Measurements from ENCODE around the gene COL2A1.
"Not testable (repeated sequence)": the region's sequence is repeated elsewhere in the genome, so short reads cannot be mapped to it uniquely, and the experiment has no call there.

Gene COL2A1

DNA sequence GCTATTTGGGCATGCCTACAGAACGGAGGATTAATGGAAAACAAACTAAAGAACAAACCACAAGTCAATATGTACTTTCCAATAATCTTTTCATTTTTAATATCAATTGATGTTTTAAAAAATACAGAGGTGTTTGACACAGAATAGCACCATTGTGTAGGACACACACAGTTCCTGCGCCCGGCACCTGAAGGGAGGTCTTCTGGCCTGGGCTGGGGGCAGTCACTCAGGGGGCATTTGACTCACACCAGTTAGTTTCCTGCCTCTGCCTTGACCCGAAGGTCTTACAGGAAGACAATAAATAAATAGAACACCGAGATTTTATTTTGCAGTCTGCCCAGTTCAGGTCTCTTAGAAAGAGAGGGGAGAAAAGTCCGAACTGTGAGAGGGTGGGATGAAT is 31.4 kb downstream of the COL2A1 start:
- DNase-seq, result no peak

DNA sequence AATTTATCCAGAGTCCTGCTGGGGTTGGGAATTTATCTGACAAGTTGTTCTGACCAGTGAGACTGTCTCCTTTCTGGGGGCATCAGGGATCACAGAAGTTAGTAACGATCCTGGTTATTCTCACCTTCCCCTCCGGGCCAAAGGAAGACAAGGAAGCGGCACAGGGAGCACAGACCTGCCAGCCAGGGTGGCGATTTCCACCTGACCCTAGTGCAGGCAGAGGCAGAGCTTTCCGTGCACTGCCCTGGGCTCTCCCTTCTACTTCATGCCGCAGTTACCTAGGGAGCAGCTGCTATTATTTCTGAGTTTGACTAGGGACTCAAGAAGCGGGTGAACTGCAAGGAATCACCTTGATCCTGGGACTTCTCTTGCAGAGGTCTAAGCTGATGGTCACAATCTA is 33.4 kb downstream of the COL2A1 start:
- no peak for DNase-seq

- DNase-seq, result no peak
Measured at GRCh38 chr12:47969845-47970244, 34.4 kb downstream of the COL2A1 start.

- no peak for DNase-seq
Measured at GRCh38 chr12:47967461-47968321, 36.6 kb downstream of the COL2A1 start.

DNA sequence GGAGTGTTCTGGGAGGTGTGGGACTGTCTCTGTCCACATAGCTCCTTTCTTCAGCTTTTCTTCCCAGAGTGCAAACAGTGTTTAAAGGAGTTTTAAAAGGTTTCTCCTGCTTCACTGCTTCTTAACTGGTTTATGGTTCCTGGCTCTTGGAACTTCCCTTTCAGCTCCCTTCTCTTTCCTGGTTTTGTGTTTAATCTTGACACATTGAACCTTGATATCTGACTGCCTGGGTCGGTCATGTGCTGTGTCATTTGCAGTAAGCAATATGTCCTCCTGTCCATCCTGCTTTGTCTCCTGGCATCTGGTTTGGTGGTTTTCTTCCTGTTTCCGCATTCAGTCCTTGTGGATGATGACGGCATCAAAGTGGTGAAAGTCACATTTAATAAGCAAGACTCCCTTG is 38.7 kb downstream of the COL2A1 start:
- no peak for DNase-seq

DNA sequence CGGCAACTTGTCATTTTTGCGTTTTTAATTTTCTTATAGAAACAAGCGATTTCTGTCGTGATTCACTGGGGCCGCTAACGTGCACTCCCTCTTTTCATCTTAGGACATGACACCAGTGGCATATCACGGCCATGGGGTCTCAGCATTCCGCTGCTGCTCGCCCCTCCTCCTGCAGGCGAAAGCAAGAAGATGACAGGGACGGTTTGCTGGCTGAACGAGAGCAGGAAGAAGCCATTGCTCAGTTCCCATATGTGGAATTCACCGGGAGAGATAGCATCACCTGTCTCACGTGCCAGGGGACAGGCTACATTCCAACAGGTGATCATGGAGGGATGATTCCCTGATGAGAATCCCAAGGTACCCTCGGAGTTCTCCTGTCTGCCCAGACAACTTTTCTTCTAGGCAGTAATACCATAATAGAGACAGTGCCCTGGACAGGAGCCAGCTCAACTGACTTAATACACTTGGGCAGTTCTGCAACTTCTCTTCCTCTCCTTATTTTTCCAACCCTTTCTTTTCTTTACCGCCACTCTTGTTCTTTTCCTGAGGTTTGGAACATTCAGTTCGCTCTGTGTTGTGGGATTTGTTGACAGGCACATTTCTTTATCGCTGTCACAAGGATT is 40.1 kb downstream of the COL2A1 start:
- no peak for DNase-seq

DNA sequence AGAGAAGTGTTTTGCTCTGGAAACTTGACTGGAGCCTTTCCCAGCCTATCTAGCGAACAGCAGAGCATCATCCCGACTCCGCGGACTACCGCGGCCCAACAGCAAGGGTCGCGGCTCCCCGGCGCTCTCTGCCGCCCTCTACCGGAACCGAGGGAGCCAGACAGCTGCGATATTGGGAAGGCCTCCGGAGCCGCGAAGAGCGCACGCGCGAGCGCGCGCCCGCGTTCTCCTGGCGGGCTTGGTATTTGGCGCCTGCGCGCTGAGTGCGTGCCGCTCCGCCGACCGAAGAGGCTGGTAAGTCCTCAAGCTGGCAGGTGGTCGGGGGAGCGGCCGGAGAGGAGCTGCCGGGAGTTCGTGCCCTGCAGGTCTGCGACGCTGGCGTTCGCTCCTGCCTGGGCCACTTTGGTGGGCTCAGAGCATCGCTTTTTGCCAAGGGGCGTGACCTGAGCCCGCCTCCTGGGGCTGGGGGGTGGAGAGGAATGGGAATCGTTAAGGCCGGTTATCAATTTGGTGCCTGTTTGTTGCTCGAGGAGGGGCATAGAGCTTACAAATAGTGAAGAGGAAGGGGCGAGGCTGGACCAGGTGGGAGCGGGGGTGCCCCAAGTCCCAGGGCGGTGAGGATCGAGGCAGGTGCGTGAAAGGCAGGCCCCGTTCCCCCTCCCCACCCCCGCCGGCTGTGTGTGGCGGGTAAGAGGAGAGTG is 40.8 kb downstream of the COL2A1 start, which contains the start of gene TMEM106C:
Gene TMEM106C (plus strand): TSS at position 257 of the 701 bp plus-strand sequence. CDS start 641 bp downstream, outside the sequence.
- peak; percentile 93 for DNase-seq

DNA sequence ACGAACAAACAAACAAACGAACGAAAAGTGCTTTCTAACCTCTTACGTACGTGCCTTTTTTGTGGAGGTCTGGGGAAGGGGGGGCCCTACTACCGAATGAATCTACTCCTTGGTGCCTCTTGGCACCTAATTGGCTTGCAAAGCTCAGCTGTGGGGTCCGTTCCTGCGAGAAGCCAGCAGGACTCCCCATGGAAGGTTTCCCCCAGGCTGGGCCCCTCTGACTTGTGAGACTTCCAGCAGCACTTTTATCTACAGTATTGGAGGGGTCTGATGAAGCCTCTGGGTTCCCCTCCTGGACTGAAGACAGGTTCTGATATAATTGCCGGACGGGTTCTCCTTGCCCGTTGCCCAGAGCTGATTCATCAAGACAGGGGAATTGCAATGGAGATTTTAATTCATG is 42.1 kb downstream of the COL2A1 start:
- no peak for DNase-seq

GRCh38 chr12:47957671-47958070 is 46.6 kb downstream of the COL2A1 start:
- not testable (repeated sequence) for DNase-seq

DNA sequence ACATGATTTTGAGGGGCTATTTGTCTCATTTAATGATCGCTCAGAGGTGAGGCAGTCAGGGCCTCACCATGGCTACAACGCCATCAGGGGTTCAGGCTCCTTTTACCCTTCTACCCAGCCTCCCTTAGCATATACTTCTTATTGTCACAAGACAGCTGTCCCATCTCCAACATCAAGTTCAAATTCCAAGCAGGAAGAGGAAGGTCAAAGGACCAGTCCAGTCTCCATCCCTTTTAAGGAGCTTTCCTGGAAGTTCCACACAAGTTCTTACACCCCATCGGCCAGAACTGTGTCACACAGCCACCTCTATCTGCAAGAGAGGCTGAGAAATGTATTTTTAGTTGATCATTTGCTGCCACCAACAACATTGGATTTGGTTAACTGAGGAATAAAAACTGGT is 49.2 kb downstream of the COL2A1 start:
- DNase-seq, result no peak

GRCh38 chr12:47954467-47955045 is 49.7 kb downstream of the COL2A1 start:
- DNase-seq, result no peak

GRCh38 chr12:47954058-47954457 is 50.2 kb downstream of the COL2A1 start:
- DNase-seq, result no peak

DNA sequence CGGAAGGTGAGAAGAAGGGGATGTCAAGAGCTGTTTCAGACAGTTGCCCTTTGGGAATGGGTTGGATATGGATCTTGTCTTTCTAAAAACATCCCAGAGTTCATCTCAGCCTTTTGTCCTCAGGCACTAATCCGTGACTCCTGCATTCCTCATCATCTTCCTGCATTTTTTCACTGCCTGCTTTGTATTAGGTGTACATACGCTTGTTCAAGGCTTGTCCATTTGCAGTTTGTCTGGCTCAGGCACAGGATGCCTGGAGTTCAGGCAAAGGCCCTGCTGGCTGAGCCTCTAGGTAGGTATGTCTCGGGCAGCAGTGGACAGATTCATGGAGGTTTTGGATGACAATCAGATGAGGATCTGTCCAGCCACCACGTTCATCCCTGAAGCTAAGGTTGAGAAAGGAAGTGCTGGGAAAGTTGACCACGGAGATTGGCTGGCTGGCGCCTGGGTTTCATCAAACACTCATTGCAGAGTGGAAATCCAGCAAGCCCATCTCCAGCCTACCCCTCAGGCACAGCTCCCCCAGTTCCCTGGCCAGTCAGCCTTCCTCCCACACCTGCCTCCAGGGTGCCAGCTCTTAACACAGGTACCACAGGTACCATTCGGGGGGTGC is 53.3 kb downstream of the COL2A1 start:
- no peak for DNase-seq

- DNase-seq, result peak; percentile 30
Measured at GRCh38 chr12:47949441-47950341, 54.6 kb downstream of the COL2A1 start.

GRCh38 chr12:47947341-47947740 is 56.9 kb downstream of the COL2A1 start:
- DNase-seq, result no peak

- DNase-seq, result no peak
Measured at GRCh38 chr12:47946413-47947323, 57.6 kb downstream of the COL2A1 start.

DNA sequence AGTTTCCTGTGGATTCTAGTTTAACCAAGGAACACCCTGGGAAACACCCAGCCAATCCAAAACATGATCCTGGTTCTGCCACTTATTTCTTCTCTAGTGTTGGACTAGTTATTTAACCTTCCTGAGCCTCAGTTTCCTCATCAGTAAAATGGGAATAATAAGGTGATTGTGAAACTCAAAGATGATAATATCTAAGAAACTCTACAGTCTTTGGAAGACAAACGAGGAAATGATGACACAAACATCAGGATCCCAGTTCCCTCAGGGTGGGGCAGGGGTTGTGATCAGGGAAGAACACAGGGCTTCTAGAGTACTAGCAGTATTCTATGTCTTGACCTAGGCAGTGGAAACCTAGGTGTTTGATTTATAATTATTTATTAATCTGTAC is 58.9 kb downstream of the COL2A1 start:
- no peak for DNase-seq

DNA sequence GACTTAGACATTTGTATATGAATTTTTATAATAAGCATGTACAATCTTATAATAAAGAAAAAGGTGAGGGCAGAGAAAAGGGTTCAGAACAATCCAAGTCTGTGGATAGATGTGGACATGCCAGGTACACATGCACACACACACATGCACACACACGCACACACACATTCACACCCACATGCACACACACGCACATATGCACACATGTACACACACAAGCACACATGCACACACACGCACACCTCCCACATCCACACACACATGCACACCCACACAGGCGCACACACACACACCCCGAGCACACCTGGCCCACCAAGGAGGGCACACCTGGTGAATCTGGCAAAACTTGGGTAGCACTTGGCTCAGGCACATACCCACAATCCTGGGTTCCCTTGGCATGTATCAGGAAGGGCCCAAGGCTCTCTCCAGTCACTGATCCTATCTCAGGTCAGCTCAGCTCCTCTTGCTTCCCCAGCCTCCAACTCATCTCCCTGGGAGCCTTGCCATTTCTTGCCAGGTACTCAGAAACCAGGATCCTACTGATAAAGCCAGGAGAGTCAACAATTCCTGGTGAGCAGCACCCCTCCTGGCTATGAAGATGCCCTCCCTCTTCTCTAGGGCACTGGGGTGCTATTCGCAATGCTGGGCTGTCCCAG is 59.5 kb downstream of the COL2A1 start:
- no peak for DNase-seq

DNA sequence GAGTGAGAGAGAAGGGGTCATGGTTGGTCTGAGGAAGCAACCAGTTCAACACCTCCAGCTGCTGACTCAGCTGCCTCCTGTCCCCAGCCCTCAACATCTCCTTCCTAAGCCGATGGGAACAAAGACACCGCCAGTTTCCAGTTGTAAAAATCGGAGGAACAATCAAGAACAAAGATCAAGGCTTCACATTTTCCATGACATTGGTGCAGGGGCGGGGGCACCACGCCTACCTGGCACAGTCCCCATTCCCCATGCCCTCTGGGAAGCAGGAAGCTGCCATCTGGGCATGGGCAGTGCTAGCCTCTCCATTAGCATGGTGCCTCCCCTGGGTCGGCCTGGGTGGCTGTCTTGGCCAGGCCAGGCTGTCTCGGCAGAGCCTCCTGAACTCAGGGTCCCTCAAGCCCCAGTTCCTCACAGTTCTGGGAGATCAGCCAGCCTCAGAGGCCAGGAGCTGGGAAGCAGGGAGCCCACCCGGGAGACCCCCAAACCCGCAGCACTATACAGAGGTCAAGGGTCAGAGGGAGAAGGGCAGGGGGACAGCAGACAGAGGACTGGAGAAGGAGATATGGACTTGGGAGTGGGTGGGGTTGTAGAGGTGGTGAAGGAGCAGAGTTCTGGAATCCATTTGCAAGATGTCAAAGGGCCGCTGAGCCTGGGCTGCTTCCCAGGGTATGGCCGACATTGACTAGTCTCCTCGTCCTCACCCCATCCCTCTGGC is 60.5 kb downstream of the COL2A1 start:
- no peak for DNase-seq

Data from CD4-positive, alpha-beta T cell treated with Interferon gamma for 1 hour (primary cell).